Measurements from ENCODE around the gene TTC7B. TPM values are rescaled to one million over a fixed set of nuclear protein-coding genes. Genes with fewer than 3 reads are reported as not detected.

Gene TTC7B
- polyA plus RNA-seq, 1 donor from 2014 or later, result 19.9 TPM

GRCh38 chr14:90757452-90757851 is 58.8 kb downstream of the TTC7B start:
- H3F3A ChIP-seq (ENCODE audit: insufficient read depth, low read length, poor library complexity, severe bottlenecking), result no peaks in the 10 kb centered on the region
- H4K20me1 ChIP-seq (ENCODE audit: insufficient read depth), result no peaks in the 10 kb centered on the region
- no peaks in the 10 kb centered on the region for H3K27me3 ChIP-seq (ENCODE audit: insufficient read depth, low read depth, low read length)
- no peaks in the 10 kb centered on the region for H3K9me2 ChIP-seq (ENCODE audit: insufficient read depth, low read length)
- H3K4me2 ChIP-seq (ENCODE audit: low read length), result no peak overlapping the region
- no peak overlapping the region for H3K9ac ChIP-seq (ENCODE audit: low read length)
- TF ChIP-seq POLR2AphosphoS5 (IDR thresholded peaks at IDR 0.05) (no peak), EZH2 (IDR thresholded peaks at IDR 0.05; ENCODE audit: borderline replicate concordance, insufficient read depth, low read length, poor library complexity, severe bottlenecking) (no peak), EP300 (conservative IDR thresholded peaks at IDR 0.05; ENCODE audit: poor library complexity, severe bottlenecking) (no peak), CTCF (IDR thresholded peaks at IDR 0.05; ENCODE audit: poor library complexity, severe bottlenecking) (no peak), SMC3 (conservative IDR thresholded peaks at IDR 0.05; ENCODE audit: poor library complexity) (no peak), MXI1 (conservative IDR thresholded peaks at IDR 0.05; ENCODE audit: poor library complexity, severe bottlenecking) (no peak), RAD21 (conservative IDR thresholded peaks at IDR 0.05) (no peak), TAF1 (IDR thresholded peaks at IDR 0.05; ENCODE audit: low read depth) (no peak)
- TF ChIP-seq, protein P1, sequence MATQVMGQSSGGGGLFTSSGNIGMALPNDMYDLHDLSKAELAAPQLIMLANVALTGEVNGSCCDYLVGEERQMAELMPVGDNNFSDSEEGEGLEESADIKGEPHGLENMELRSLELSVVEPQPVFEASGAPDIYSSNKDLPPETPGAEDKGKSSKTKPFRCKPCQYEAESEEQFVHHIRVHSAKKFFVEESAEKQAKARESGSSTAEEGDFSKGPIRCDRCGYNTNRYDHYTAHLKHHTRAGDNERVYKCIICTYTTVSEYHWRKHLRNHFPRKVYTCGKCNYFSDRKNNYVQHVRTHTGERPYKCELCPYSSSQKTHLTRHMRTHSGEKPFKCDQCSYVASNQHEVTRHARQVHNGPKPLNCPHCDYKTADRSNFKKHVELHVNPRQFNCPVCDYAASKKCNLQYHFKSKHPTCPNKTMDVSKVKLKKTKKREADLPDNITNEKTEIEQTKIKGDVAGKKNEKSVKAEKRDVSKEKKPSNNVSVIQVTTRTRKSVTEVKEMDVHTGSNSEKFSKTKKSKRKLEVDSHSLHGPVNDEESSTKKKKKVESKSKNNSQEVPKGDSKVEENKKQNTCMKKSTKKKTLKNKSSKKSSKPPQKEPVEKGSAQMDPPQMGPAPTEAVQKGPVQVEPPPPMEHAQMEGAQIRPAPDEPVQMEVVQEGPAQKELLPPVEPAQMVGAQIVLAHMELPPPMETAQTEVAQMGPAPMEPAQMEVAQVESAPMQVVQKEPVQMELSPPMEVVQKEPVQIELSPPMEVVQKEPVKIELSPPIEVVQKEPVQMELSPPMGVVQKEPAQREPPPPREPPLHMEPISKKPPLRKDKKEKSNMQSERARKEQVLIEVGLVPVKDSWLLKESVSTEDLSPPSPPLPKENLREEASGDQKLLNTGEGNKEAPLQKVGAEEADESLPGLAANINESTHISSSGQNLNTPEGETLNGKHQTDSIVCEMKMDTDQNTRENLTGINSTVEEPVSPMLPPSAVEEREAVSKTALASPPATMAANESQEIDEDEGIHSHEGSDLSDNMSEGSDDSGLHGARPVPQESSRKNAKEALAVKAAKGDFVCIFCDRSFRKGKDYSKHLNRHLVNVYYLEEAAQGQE (IDR thresholded peaks at IDR 0.05; ENCODE audit: borderline replicate concordance), result no peak
- H2AFZ ChIP-seq (ENCODE audit: low read depth, low read length), result no peak overlapping the region
- H3K36me3 ChIP-seq (ENCODE audit: insufficient read depth, low read length), result no peaks in the 10 kb centered on the region
- H3K4me3 ChIP-seq (ENCODE audit: low read length), result peak overlapping the region; percentile 76
- H3K79me2 ChIP-seq (replicated peaks; ENCODE audit: insufficient read depth, low read length), result no peaks in the 10 kb centered on the region
- no peak overlapping the region for H3K27ac ChIP-seq (ENCODE audit: low read length)
- H3K9me3 ChIP-seq (ENCODE audit: low read length), result no peaks in the 10 kb centered on the region

DNA sequence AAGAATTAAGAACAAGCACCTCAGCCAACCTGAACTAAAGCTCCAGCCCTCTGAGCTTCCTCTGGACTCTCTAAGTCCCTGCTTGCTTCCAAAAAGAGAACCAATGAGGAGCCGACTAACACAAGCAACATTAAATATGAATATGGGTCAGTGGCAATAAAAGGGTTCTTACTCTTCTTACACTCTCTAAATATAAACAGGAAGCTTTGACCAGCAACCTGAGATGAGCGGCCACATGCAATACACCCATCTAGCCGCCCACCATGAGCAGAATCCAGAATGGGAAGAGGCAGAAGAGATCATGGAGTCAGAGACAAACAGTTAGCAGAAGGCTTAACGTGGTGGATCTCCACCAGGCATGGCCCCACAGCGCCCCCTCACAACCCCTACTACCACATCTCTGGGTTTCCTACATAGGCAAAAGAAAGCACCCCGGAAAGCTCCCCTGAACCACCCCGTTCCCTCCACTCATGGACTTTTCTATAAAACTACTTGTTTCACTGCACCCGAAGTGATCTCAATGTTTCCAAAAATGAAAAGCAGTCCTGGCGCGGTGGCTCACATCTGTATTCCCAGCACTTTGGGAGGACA is 59.4 kb downstream of the TTC7B start:
- H2AFZ ChIP-seq (ENCODE audit: low read depth, low read length), result no peak overlapping the region
- H3K36me3 ChIP-seq (ENCODE audit: insufficient read depth, low read length), result no peaks in the 10 kb centered on the region
- H3F3A ChIP-seq (ENCODE audit: insufficient read depth, low read length, poor library complexity, severe bottlenecking), result no peaks in the 10 kb centered on the region
- H3K4me3 ChIP-seq (ENCODE audit: low read length), result no peak overlapping the region
- no peaks in the 10 kb centered on the region for H3K9me2 ChIP-seq (ENCODE audit: insufficient read depth, low read length)
- no peak overlapping the region for H3K27ac ChIP-seq (ENCODE audit: low read length)
- H3K9ac ChIP-seq (ENCODE audit: low read length), result no peak overlapping the region
- H3K79me2 ChIP-seq (replicated peaks; ENCODE audit: insufficient read depth, low read length), result no peaks in the 10 kb centered on the region
- no peaks in the 10 kb centered on the region for H3K27me3 ChIP-seq (ENCODE audit: insufficient read depth, low read depth, low read length)
- H3K4me2 ChIP-seq (ENCODE audit: low read length), result no peak overlapping the region
- no peak for TF ChIP-seq EZH2 (IDR thresholded peaks at IDR 0.05; ENCODE audit: borderline replicate concordance, insufficient read depth, low read length, poor library complexity, severe bottlenecking)
- no peak for TF ChIP-seq CTCF (IDR thresholded peaks at IDR 0.05; ENCODE audit: poor library complexity, severe bottlenecking)
- TF ChIP-seq RAD21 (conservative IDR thresholded peaks at IDR 0.05), result no peak
- no peak for TF ChIP-seq TAF1 (IDR thresholded peaks at IDR 0.05; ENCODE audit: low read depth)
- TF ChIP-seq, protein P1 (IDR thresholded peaks at IDR 0.05; ENCODE audit: borderline replicate concordance), result no peak
- TF ChIP-seq POLR2AphosphoS5 (IDR thresholded peaks at IDR 0.05), result no peak
- TF ChIP-seq MXI1 (conservative IDR thresholded peaks at IDR 0.05; ENCODE audit: poor library complexity, severe bottlenecking), result no peak
- no peaks in the 10 kb centered on the region for H4K20me1 ChIP-seq (ENCODE audit: insufficient read depth)
- no peaks in the 10 kb centered on the region for H3K9me3 ChIP-seq (ENCODE audit: low read length)
